H1 (cell line): ENCODE data around the gene RARA.

Experiments
- BRCA1 ChIP-seq: IDR thresholded peaks from 2 replicates; pipeline ENCODE4 v1.6.1; 2012; ENCODE audit warnings: low read depth, low read length, improper control_type of control experiment
- CHD2 ChIP-seq: IDR thresholded peaks from 2 replicates; pipeline ENCODE4 v1.6.1; 2012; ENCODE audit warnings: low read length, improper control_type of control experiment
- EZH2 ChIP-seq: fragments of 200-600 bp; sonication (generic); IDR thresholded peaks from 2 replicates; pipeline ENCODE4 v1.7.1; 2012; ENCODE audit warnings: low read depth, mild to moderate bottlenecking, moderate library complexity, low read length, inconsistent platforms; ENCODE audit not compliant: severe bottlenecking
- KDM4A ChIP-seq: IDR thresholded peaks from one replicate; pipeline ENCODE4 v1.7.1; 2012; ENCODE audit warnings: low read depth, mild to moderate bottlenecking, moderate library complexity, low read length, inconsistent platforms; ENCODE audit not compliant: severe bottlenecking
- POLR2A ChIP-seq, 2 experiments: IDR thresholded peaks; 1 replicate in 1 of 2; 2 replicates in 1 of 2; pipeline ENCODE4 v1.6.1; 2011; ENCODE audit warnings: low read depth in 2 of 2, low read length in 2 of 2, mild to moderate bottlenecking in 2 of 2; ENCODE audit errors: control extremely low read depth in 1 of 2
- RAD21 ChIP-seq, 2 experiments: IDR thresholded peaks in 1 of 2; conservative IDR thresholded peaks in 1 of 2; 2 replicates each; pipeline ENCODE4 v1.6.1; 2011; ENCODE audit warnings: low read depth in 2 of 2, low read length in 2 of 2, improper control_type of control experiment in 1 of 2, inconsistent platforms in 1 of 2, mild to moderate bottlenecking in 1 of 2, moderate library complexity in 1 of 2
- SP4 ChIP-seq: IDR thresholded peaks from 2 replicates; pipeline ENCODE4 v1.6.1; 2012; ENCODE audit warnings: low read length, inconsistent platforms
- SRF ChIP-seq: IDR thresholded peaks from 2 replicates; pipeline ENCODE4 v1.6.1; 2011; ENCODE audit warnings: mild to moderate bottlenecking, low read depth, low read length, moderate library complexity
- TF ChIP-seq, protein P1 (sequence below), 3 experiments: IDR thresholded peaks; 1 replicate in 2 of 3; 2 replicates in 1 of 3; pipeline versions ENCODE4 v1.5.1 to v1.6.1; 2011; ENCODE audit warnings: low read length in 3 of 3, mild to moderate bottlenecking in 3 of 3, inconsistent platforms in 2 of 3, low read depth in 1 of 3, moderate library complexity in 1 of 3; ENCODE audit not compliant: insufficient read depth in 1 of 3; ENCODE audit errors: control extremely low read depth in 1 of 3
- TF ChIP-seq, protein P2 (sequence below): IDR thresholded peaks from 2 replicates; pipeline ENCODE4 v1.6.1; 2011; ENCODE audit warnings: low read length, improper control_type of control experiment

DNA sequence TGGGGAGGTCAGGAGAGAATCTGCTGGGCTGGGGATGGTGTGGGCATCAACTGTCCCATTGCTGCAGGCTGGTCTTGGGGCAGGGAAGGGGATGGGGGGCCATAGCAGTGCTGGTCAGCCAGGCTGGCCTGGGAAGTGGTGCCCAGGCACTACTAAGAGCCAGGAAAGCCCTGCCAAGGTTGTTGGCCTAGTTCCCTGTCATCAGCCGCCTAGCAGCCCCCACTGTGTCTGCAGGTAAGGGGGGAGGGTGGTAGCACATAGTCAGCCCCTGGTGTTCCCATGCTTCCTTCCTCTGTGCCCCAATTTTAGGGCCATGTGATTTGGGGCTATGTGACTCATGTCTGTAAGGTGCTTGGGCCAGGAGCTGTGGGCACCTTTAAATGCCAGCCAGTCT, 37.8 kb downstream of the RARA start:
- TF ChIP-seq RAD21 (IDR thresholded peaks at IDR 0.05 in 1 of 2, conservative IDR thresholded peaks at IDR 0.05 in 1 of 2; ENCODE audit: low read depth in 2 of 2, low read length in 2 of 2) (no peak), POLR2A (IDR thresholded peaks at IDR 0.05; ENCODE audit: control extremely low read depth in 1 of 2, low read depth in 2 of 2, low read length in 2 of 2) (no peak), CHD2 (no peak), SRF (no peak), EZH2 (no peak), KDM4A (no peak), BRCA1 (no peak), SP4 (no peak)
- TF ChIP-seq, protein P1, sequence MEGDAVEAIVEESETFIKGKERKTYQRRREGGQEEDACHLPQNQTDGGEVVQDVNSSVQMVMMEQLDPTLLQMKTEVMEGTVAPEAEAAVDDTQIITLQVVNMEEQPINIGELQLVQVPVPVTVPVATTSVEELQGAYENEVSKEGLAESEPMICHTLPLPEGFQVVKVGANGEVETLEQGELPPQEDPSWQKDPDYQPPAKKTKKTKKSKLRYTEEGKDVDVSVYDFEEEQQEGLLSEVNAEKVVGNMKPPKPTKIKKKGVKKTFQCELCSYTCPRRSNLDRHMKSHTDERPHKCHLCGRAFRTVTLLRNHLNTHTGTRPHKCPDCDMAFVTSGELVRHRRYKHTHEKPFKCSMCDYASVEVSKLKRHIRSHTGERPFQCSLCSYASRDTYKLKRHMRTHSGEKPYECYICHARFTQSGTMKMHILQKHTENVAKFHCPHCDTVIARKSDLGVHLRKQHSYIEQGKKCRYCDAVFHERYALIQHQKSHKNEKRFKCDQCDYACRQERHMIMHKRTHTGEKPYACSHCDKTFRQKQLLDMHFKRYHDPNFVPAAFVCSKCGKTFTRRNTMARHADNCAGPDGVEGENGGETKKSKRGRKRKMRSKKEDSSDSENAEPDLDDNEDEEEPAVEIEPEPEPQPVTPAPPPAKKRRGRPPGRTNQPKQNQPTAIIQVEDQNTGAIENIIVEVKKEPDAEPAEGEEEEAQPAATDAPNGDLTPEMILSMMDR (IDR thresholded peaks at IDR 0.05; ENCODE audit: control extremely low read depth in 1 of 3, insufficient read depth in 1 of 3, low read depth in 1 of 3, low read length in 3 of 3) = no peak
- TF ChIP-seq, protein P2, sequence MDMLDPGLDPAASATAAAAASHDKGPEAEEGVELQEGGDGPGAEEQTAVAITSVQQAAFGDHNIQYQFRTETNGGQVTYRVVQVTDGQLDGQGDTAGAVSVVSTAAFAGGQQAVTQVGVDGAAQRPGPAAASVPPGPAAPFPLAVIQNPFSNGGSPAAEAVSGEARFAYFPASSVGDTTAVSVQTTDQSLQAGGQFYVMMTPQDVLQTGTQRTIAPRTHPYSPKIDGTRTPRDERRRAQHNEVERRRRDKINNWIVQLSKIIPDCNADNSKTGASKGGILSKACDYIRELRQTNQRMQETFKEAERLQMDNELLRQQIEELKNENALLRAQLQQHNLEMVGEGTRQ = no peak
